ENCODE data around the gene POT1. TPM values are rescaled to one million over a fixed set of nuclear protein-coding genes. Genes with fewer than 3 reads are reported as not detected.

The POT1 gene
- total and polyA plus RNA-seq, 2 of the 13 experiments (the other 11 are each of a cell fraction or from before 2014, with no cell fraction given), result 21.7 to 23.4 TPM

DNA sequence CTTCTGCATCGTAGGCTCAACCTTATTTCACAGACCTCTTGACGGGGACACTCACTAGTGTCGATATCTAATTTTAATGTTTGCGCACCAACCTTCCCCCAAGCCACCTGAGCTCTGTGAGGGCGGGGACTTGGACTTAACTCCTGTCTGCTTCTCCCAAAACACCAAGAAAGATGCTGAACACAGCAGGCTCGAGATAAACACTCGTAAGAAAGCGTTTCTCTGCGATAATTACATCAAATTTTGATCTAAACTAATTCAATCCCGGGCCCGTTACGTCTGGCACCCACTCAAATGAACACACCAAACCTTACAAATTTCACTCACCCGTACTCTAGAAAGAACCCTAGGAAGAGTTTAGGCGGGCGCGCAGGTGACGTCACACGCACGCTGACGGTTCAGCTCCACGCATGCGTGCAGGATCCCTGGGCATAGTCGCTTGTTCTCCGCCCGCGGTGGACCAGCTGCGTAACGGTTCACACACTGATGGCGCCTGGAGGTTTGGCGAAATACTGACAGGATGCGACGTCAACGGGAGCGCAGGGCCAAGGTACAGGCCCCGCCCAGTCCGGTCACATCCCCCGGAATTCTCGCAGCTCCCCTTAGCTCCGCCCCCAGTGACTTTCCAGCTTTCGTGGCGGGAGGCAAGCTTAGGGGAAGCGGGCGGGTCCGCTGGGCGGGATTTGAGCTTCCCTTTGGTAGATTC is at the start of gene POT1 (continued):
- TF ChIP-seq, protein P1, sequence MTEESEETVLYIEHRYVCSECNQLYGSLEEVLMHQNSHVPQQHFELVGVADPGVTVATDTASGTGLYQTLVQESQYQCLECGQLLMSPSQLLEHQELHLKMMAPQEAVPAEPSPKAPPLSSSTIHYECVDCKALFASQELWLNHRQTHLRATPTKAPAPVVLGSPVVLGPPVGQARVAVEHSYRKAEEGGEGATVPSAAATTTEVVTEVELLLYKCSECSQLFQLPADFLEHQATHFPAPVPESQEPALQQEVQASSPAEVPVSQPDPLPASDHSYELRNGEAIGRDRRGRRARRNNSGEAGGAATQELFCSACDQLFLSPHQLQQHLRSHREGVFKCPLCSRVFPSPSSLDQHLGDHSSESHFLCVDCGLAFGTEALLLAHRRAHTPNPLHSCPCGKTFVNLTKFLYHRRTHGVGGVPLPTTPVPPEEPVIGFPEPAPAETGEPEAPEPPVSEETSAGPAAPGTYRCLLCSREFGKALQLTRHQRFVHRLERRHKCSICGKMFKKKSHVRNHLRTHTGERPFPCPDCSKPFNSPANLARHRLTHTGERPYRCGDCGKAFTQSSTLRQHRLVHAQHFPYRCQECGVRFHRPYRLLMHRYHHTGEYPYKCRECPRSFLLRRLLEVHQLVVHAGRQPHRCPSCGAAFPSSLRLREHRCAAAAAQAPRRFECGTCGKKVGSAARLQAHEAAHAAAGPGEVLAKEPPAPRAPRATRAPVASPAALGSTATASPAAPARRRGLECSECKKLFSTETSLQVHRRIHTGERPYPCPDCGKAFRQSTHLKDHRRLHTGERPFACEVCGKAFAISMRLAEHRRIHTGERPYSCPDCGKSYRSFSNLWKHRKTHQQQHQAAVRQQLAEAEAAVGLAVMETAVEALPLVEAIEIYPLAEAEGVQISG (CRISPR knock-in tag; IDR thresholded peaks at IDR 0.05), result peak; percentile 85
- TF ChIP-seq CENPT (CRISPR knock-in tag; IDR thresholded peaks at IDR 0.05; ENCODE audit: low read depth) (no peak), PHF20 (CRISPR knock-in tag; IDR thresholded peaks at IDR 0.05) (peak; percentile 92), ASH2L (IDR thresholded peaks at IDR 0.05; ENCODE audit: insufficient read length, low read depth, low read length) (peak; percentile 87), MYNN (CRISPR knock-in tag; IDR thresholded peaks at IDR 0.05; ENCODE audit: low read depth) (no peak), ESRRA (CRISPR knock-in tag; IDR thresholded peaks at IDR 0.05; ENCODE audit: low read depth) (no peak; the same call in 1 of the 2 replicates), RBM39 (IDR thresholded peaks at IDR 0.05; ENCODE audit: low read depth, low read length, poor library complexity, severe bottlenecking) (no peak), KDM5A (IDR thresholded peaks at IDR 0.05; ENCODE audit: borderline replicate concordance, low read length) (peak; percentile 92), ZNF577 (CRISPR knock-in tag; IDR thresholded peaks at IDR 0.05; ENCODE audit: borderline replicate concordance, low read depth) (no peak), ZNF180 (CRISPR knock-in tag; IDR thresholded peaks at IDR 0.05; ENCODE audit: borderline replicate concordance, low read depth) (no peak), ZNF839 (CRISPR knock-in tag; IDR thresholded peaks at IDR 0.05; ENCODE audit: borderline replicate concordance) (0 out of 2 replicates have a peak, but pooled peaks have one; percentile 55), HCFC1 (IDR thresholded peaks at IDR 0.05; ENCODE audit: low read depth, low read length) (peak; percentile 45; the same call in 1 of the 2 replicates), MAFF (IDR thresholded peaks at IDR 0.05; ENCODE audit: low read depth, low read length) (no peak), ZNF7 (CRISPR knock-in tag; IDR thresholded peaks at IDR 0.05) (no peak), NFYC (CRISPR knock-in tag; IDR thresholded peaks at IDR 0.05) (no peak), HNRNPL (IDR thresholded peaks at IDR 0.05; ENCODE audit: low read depth, low read length) (no peak)
- TF ChIP-seq, protein P2, sequence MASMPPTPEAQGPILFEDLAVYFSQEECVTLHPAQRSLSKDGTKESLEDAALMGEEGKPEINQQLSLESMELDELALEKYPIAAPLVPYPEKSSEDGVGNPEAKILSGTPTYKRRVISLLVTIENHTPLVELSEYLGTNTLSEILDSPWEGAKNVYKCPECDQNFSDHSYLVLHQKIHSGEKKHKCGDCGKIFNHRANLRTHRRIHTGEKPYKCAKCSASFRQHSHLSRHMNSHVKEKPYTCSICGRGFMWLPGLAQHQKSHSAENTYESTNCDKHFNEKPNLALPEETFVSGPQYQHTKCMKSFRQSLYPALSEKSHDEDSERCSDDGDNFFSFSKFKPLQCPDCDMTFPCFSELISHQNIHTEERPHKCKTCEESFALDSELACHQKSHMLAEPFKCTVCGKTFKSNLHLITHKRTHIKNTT (CRISPR knock-in tag; IDR thresholded peaks at IDR 0.05), result no peak
- TF ChIP-seq, protein P3, sequence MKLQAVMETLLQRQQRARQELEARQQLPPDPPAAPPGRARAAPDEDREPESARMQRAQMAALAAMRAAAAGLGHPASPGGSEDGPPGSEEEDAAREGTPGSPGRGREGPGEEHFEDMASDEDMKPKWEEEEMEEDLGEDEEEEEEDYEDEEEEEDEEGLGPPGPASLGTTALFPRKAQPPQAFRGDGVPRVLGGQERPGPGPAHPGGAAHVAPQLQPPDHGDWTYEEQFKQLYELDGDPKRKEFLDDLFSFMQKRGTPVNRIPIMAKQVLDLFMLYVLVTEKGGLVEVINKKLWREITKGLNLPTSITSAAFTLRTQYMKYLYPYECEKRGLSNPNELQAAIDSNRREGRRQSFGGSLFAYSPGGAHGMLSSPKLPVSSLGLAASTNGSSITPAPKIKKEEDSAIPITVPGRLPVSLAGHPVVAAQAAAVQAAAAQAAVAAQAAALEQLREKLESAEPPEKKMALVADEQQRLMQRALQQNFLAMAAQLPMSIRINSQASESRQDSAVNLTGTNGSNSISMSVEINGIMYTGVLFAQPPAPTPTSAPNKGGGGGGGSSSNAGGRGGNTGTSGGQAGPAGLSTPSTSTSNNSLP (IDR thresholded peaks at IDR 0.05; ENCODE audit: low read depth, low read length), result no peak
- TF ChIP-seq, protein P4, sequence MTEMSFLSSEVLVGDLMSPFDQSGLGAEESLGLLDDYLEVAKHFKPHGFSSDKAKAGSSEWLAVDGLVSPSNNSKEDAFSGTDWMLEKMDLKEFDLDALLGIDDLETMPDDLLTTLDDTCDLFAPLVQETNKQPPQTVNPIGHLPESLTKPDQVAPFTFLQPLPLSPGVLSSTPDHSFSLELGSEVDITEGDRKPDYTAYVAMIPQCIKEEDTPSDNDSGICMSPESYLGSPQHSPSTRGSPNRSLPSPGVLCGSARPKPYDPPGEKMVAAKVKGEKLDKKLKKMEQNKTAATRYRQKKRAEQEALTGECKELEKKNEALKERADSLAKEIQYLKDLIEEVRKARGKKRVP (CRISPR knock-in tag; IDR thresholded peaks at IDR 0.05), result no peak
- TF ChIP-seq, protein P5, sequence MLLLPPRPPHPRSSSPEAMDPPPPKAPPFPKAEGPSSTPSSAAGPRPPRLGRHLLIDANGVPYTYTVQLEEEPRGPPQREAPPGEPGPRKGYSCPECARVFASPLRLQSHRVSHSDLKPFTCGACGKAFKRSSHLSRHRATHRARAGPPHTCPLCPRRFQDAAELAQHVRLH (CRISPR knock-in tag; IDR thresholded peaks at IDR 0.05; ENCODE audit: borderline replicate concordance, low read depth), result no peak; the same call in 1 of the 2 replicates
- TF ChIP-seq, protein P6, sequence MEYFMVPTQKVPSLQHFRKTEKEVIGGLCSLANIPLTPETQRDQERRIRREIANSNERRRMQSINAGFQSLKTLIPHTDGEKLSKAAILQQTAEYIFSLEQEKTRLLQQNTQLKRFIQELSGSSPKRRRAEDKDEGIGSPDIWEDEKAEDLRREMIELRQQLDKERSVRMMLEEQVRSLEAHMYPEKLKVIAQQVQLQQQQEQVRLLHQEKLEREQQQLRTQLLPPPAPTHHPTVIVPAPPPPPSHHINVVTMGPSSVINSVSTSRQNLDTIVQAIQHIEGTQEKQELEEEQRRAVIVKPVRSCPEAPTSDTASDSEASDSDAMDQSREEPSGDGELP (IDR thresholded peaks at IDR 0.05; ENCODE audit: borderline replicate concordance, low read depth), result peak; percentile 81; the same call in 1 of the 2 replicates

Measured in HepG2 (cell line).